ENCODE results near the gene ZNF500.

DNA sequence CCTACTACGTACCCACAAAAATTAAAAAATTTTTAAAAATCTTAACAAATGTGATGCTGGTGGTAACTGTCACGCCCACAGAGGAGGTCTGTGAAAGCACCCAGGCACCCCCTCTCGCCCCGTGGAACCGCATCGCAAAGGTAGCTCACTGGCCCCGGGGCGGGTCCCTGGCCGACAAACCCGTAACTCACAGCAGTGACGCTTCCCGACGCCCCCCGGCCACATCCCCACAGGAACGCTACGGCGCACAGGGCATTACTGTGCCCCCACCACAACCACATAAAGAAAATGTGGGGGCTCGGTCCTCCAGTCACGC, 33.3 kb downstream of the ZNF500 start:
- TF ChIP-seq, protein P1, sequence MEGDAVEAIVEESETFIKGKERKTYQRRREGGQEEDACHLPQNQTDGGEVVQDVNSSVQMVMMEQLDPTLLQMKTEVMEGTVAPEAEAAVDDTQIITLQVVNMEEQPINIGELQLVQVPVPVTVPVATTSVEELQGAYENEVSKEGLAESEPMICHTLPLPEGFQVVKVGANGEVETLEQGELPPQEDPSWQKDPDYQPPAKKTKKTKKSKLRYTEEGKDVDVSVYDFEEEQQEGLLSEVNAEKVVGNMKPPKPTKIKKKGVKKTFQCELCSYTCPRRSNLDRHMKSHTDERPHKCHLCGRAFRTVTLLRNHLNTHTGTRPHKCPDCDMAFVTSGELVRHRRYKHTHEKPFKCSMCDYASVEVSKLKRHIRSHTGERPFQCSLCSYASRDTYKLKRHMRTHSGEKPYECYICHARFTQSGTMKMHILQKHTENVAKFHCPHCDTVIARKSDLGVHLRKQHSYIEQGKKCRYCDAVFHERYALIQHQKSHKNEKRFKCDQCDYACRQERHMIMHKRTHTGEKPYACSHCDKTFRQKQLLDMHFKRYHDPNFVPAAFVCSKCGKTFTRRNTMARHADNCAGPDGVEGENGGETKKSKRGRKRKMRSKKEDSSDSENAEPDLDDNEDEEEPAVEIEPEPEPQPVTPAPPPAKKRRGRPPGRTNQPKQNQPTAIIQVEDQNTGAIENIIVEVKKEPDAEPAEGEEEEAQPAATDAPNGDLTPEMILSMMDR (IDR thresholded peaks at IDR 0.05) = no peak
- TF ChIP-seq POLR2A (IDR thresholded peaks at IDR 0.05) = no peak
